ENCODE data around the gene PTPRA.

PTPRA gene

GRCh38 chr20:2937902-2938301 lies 64.6 kb downstream of the PTPRA start:
- DNase-seq (ENCODE audit: low read depth), result no peak

GRCh38 chr20:2942439-2942838 lies 69.2 kb downstream of the PTPRA start:
- DNase-seq (ENCODE audit: low read depth), result no peak

- DNase-seq (ENCODE audit: low read depth), result no peak
These were observed 74.0 kb downstream of the PTPRA start for GRCh38 chr20:2946988-2947961.

- no peak for DNase-seq (ENCODE audit: low read depth)
These were observed 75.7 kb downstream of the PTPRA start for GRCh38 chr20:2948968-2949367.

GRCh38 chr20:2952766-2953165 lies 79.5 kb downstream of the PTPRA start:
- no peak for DNase-seq (ENCODE audit: low read depth)

GRCh38 chr20:2955257-2955970 lies 82.1 kb downstream of the PTPRA start:
- DNase-seq (ENCODE audit: low read depth), result no peak

- no peak for DNase-seq (ENCODE audit: low read depth)
These were observed 83.2 kb downstream of the PTPRA start for GRCh38 chr20:2956480-2956879.

GRCh38 chr20:2967841-2968240 lies 94.6 kb downstream of the PTPRA start:
- DNase-seq (ENCODE audit: low read depth), result no peak

- no peak for DNase-seq (ENCODE audit: low read depth)
These were observed 98.8 kb downstream of the PTPRA start for GRCh38 chr20:2972126-2972525.

- DNase-seq (ENCODE audit: low read depth), result no peak
These were observed 100.3 kb downstream of the PTPRA start for GRCh38 chr20:2973574-2973973.

GRCh38 chr20:2978519-2978918 lies 105.2 kb downstream of the PTPRA start:
- no peak for DNase-seq (ENCODE audit: low read depth)

GRCh38 chr20:2981646-2982045 lies 108.4 kb downstream of the PTPRA start:
- no peak for DNase-seq (ENCODE audit: low read depth)

GRCh38 chr20:2983508-2983907 lies 110.2 kb downstream of the PTPRA start:
- no peak for DNase-seq (ENCODE audit: low read depth)

GRCh38 chr20:2984028-2984501 lies 110.8 kb downstream of the PTPRA start:
- DNase-seq (ENCODE audit: low read depth), result no peak

- no peak for DNase-seq (ENCODE audit: low read depth)
These were observed 111.8 kb downstream of the PTPRA start for GRCh38 chr20:2984956-2985661.

- DNase-seq (ENCODE audit: low read depth), result no peak
These were observed 113.2 kb downstream of the PTPRA start for GRCh38 chr20:2986466-2986865.

- DNase-seq (ENCODE audit: low read depth), result no peak
These were observed 114.6 kb downstream of the PTPRA start for GRCh38 chr20:2987861-2988260.

- DNase-seq (ENCODE audit: low read depth), result no peak
These were observed 118.3 kb downstream of the PTPRA start for GRCh38 chr20:2991532-2991931.

GRCh38 chr20:2993250-2993649 lies 120.0 kb downstream of the PTPRA start:
- no peak for DNase-seq (ENCODE audit: low read depth)

- no peak for DNase-seq (ENCODE audit: low read depth)
These were observed 122.5 kb downstream of the PTPRA start for GRCh38 chr20:2995796-2996195.

GRCh38 chr20:2998728-2999127 lies 125.4 kb downstream of the PTPRA start:
- DNase-seq (ENCODE audit: low read depth), result no peak

GRCh38 chr20:3000852-3001523 lies 127.7 kb downstream of the PTPRA start:
- no peak for DNase-seq (ENCODE audit: low read depth)
